Stimulated activated CD8-positive, alpha-beta memory T cell treated with anti-CD3 and anti-CD28 coated beads, Interleukin-2, amount 100 ng/mL, for 1 hour (primary cell): ENCODE results near the gene TSPAN32.
"Not testable (repeated sequence)": the region's sequence is repeated elsewhere in the genome, so short reads cannot be mapped to it uniquely, and the experiment has no call there.

Experiments used
- DNase-seq, 2 donors: peaks; one replicate each; pipeline ENCODE4 v3.0.0-alpha.2; 2020; ENCODE audit warnings: low read depth in 2 of 2

Gene TSPAN32

DNA sequence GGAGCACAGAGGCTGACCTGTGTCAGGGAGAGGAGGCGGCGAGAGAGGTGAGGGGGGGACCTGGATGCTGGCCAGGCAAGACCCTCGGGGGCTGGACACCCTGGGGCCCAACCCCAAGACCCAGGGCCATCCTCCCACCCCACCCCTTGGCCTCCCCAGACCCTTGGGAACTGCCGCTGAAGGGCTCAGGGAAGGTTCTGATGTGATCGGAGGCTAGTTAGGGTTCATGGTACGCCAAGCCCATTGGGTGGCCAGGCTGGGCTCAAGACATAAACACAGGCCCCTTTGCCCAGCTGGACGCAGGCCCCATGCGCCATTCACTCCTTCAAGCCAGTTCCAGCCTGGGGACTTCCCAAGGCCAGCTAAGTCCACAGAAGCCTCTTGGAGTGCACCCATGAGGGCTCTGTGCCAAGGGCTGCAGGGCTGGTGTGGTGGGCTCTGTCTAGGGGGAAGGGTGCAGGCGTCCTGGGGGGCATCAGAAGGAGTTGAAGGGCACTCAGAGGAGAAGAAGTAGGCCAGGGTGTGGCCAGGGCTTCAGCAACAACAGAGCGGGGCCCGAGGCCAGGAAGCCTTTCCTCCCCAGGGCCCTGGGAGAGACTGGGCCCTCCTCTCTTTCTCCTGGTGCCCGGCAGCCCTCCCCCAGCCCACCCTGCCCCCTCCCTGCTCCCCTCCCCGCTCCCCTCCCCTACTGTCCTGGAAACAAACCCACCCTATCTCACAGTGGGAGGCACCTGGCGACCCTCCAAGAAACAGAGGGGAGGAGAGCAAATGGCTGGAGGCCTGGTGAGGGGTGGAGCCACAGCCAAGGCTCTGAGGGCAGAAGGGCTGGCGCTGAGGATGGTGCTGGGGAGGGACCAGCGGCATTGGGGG, 12.9 kb downstream of the TSPAN32 start:
- no peak for DNase-seq

DNA sequence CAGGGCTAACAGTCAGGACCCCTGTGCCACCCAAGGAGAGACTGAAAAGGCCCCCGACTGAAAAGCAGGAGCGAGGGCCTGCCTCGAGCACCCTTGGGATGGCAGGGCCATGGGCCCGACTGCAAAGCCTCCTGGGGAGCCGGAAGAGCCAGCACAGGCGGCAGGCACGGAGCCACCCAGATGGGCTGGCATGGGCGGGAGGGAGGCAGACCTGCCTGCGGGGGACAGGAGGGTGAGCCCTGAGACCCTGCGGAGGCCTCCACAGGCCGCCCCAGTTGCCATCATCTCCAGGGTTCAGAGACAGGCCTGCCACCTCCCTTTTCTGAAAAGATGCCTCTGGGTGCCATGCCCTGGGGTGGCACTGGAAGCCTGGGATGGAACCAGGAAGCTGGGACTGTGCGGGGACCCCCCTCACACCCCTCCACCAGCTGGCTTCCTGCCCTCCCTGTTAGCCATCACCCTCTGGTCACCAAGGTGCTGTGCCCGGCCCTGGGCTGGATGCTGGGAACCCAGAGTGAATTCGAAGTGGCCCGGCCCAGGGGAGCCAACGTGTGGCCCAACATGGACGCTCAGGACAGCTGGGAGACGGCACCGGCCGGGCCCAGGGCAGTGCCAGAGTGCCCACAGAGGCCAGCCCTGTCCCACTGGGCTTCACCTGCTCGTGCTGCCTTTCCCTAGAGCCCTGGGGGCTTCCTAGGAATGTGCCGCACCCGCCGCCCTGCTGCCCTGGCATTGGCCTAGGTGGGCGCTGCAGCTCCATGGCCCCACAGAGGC, 13.8 kb downstream of the TSPAN32 start:
- DNase-seq = no peak

DNA sequence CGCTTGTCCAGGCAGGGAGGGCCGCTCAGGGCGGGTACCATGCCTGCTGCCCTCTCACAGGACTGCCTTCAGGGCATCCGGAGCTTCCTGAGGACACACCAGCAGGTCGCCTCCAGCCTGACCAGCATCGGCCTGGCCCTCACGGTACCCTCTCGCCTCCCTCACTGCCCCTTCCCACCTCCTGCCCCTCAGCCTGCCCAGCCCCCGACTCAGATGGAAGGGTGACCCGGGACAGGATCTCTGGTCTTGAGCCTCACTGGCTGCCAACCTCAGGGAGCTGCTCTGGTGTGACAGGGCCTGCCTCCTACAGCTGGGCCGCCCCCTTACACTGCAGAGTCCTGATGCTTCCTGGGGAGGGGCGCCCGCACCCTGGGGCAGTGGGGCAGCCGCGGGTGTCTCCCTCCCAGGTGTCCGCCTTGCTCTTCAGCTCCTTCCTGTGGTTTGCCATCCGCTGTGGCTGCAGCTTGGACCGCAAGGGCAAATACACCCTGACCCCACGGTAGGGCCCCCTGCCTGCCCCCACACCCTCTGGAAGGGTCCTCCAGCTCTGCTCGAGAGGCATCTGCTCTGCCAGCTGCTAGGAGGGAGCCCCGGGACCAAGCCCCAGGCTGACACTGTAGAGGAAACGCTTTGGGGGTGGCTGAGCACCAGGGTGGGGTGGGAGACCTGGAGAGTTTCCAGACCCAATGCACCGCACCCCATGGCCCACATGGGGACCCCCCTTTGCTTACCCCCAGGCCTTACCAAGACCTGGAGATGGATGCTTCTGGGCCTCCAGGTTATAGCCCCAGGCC, 14.6 kb downstream of the TSPAN32 start:
- no peak for DNase-seq

DNA sequence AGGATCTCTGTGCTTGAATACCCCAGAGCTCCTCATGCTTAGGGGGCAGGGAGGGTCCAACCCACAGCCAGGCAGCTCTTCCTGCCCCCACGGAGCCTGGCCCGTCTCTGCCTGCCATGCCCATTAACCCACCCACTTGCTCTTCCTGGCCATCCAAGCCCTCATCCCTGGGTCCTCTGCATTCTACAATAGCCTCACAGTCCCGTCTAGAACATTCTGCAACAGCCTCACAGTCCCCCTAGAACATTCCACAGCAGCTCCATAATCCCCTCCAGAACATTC, 15.1 kb downstream of the TSPAN32 start:
- no peak for DNase-seq

DNA sequence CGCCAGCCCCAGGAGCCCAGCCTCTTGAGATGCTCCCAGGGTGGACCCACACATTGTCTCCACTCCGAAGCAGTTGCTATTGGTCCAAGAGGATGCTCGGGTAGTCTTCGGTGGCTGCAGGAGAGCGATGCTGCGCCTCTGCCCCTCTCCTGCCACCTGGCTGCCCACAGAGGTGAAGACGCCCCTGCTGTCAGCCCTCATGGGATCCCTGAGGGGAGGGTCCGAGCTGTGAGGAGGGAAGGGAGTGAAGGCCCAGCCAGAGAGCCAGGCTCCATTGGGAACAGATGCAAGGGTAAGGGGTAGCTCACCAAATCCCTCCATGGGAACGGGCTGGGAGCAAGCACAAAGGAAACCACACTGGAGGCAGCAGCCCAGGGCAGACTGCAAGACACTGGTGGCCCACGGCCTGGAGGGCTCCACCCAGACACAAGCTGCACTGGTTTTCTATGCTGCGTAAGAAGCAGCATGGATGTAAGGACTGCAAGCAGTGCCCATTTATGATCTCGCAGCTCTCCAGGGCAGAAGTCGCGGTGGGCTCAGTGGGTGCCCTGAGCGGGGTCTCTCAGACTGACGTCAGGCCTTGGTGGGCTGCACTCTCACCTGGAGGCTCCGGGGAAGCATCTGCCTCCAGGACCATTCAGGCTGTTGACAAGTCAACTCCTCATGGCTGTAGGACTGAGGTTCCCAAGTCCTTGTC, 15.7 kb downstream of the TSPAN32 start:
- DNase-seq = no peak

DNA sequence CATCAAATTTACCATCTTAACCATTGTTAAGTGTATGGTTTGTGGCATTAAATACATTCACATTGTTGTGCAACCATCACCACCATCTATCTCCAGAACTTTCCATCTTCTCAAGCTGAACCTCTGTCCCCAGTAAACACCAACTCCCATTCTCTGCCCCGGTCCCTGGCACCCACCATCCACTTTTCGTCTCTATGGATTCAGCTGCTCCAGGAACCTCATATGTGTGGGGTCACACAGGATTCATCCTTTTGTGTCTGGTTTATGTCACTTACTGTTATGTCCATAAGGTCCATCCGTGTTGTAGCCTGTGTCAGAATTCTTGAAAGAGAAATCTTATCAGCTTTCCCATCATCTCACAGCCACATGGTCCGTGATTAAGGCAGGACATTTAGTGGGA, 16.3 kb downstream of the TSPAN32 start:
- DNase-seq = no peak

DNA sequence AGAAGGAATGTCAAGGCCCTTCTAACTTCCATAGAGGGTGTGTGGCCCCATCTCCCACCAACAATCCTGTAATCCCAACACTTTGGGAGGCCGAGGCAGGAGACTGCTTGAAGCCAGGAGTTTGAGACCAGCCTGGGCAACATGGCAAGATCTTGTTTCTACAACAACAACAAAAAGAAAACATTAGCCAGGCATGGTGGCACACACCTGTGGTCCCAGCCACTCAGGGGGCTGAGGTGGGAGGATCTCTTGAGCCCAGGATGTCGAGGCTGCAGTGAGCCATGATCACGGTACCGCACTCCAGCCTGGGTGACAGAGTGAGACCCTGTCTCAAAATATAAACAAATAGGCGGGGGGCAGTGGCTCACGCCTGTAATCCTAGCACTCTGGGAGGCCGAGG, 16.9 kb downstream of the TSPAN32 start:
- no peak for DNase-seq

DNA sequence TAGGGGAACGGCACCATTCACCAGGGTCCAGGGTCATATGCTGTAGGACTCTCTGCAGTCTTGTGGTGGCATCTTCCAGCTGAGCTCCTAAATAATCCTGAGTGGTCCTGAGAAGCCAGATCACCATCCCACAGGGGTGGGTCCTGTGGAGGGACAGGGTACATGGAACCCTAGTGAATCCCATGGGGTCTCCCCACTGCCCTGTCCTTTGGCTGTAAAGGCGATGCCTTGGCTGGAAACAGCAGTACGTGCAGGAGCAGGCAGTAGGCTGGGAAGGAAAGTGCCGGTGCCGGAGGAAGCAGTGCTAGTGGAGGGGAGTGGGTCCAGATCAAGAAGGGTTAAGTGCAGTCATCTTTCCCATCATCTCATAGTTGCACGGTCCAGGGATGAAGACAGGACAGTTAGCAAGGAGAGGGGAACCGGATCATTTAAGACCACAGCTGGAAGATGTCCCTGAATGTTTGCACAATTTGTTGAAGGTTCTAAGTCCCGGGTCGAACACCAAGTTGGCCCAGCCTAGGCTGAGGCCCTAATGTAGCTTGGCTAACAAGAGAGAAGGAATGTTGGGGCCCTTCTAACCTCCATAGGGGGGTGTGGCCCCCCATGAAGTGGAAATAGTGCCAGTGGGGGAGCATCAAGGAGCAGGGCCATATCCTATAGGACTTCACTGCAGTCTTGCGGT, 18.1 kb downstream of the TSPAN32 start:
- DNase-seq = no peak

DNA sequence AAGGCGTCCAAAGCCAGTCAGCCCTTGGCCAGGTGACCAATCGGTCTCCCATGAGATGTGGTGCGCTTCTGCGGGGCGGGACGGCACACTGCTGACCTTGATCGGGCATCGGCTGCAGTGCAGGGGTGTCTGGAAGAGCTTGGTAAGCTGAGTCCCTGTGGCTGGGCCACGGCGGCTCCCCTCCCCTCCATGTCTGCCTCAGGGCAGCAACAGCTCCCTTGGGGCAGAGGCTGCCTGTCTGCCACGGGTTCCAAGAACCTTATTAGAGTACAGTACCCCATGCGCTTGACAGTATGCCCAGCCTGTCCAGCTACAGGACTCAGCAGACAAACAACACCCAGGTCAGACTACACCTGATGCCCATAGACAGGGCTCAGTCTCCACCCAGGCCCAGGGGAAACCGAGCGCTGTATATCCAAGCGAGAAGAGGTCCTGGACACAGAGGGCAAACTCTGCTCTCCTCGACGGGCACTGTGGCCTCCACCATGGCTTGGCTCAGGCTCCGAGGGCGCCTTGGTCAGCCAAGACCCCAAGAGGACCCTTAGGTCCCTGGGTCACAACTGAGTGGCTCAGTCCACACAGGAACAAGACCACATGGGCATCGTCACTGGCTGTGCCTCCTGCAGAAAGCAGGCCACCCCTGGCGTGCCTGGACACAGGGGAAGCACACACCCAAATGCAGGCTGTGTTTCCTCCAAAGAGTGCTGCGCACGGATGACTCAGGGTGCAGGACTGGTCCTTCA, 18.9 kb downstream of the TSPAN32 start:
- no peak for DNase-seq

DNA sequence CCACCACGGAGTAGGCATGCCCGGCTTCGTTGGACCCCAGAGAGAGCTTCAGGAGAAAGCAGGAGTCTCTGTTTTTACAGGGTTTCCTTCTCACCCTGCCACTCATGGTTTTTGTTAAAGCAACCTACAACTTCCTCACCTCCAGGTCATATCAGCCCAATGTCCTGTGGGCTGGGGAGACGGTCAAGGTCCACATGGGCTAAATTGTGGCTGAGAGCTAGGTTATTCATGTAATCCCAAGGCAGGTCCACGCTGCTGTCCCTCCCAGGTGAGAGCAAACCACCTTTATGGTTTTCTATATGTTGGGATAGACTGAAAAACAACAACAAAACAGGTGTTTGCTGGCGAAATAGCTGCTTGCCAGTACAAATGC, 19.5 kb downstream of the TSPAN32 start:
- DNase-seq = no peak

DNA sequence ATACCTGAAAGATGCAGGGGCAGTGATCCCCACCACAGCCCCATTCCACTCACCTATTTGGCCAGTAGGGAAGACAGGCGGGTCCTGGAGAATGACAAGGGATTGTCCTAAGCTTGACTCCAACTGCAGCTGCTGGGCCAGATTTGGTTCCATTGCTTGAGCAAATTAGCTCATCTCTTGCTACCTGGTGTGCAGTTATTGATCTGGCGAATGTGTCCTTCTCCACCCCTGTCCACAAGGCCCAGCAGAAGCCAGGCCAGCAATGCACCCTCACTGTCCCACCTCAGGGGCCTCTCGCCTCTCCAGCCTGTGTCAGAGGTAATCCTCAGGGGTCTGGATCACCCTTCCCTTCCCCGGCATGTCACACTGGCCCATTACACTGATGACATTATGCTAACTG, 23.3 kb downstream of the TSPAN32 start:
- no peak for DNase-seq

DNA sequence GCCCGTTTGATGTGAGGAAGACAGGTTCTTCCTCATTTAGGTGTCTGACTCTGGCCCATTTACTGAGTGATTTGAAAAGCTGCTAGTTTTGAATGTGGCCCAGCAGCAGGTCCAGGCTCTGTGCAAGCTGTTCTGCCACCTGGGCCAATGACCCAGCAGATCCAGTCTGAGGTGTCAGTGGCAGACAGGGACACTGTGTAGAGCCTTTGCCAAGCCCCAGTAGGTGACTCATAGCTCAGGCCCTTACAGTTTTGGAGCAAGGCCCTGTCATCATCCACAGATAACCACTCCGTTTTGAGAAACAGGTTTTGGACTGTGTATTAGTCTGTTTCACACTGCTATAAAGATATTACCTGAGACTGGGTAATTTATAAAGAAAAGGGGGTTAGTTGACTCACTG, 23.9 kb downstream of the TSPAN32 start:
- no peak for DNase-seq

DNA sequence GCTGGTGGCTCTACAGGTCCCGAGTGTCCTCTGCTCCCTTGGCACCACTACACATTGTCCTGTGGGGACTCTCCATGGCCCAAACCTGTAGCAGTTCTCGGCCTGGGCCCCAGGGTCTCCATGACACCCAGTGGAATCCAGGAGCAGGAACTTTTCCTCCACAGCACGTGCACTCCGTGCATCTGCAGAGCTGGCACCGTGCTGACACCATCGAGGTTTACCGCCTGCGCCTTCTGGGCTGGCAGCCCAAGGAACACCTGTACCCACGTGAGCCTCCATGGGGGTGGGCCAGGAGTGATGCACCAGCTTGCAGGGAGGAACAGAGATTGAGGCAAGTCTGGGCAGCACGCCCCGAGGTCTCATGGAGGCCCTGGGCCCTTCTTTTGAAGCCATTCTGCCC, 25.2 kb downstream of the TSPAN32 start:
- no peak for DNase-seq

DNA sequence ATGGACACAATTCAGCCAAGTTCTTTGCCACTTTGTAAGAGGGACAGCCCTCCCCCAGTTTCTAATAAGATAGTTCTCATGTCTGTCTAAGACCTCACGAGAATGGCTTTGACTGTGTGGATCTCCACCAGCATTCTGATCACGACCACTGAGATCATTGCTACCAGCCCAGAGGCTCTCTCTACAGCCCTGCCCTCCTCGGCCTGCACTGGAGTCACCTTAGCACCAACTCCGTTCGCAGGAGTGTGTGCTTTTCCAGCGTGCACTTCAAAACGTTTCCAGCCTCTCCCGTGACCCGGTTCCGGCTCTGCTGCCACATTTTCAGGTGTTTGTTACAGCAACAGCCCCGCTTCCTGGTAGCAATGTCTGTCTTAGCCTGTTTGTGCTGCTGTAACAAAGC, 26.2 kb downstream of the TSPAN32 start:
- no peak for DNase-seq

DNA sequence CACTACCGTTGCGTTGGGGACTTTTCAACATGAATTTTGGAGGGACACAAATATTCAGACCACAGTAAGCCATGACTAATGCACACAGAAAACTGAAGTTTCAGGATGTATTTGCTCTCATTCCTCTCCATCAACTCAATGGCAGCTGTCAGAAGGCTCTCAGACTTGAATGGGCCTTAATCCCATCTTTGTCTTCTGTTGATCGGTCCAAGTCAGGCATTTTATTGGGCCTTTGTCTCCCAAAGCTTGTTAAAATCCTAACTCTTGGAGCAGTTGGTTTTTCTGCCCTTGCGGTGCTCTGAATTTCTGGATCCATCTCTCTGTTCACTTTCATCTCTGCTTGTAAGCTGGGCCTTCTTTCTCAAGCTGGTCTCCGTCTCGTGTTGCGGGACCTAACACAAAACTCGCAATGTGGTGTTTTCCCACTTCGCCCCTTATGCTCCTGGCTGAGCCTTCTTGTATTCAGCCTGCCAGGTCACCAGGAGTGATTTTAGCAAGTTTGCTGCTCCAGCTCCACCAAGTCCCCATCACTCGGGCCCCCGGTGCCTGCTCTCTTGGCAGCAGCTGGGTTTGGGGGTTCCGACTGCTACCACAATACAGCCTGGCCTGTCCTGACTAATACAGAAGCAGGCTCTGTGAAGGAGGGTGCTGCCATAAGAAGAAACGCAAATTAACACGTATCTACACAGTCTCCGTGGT, 27.0 kb downstream of the TSPAN32 start:
- DNase-seq = no peak

DNA sequence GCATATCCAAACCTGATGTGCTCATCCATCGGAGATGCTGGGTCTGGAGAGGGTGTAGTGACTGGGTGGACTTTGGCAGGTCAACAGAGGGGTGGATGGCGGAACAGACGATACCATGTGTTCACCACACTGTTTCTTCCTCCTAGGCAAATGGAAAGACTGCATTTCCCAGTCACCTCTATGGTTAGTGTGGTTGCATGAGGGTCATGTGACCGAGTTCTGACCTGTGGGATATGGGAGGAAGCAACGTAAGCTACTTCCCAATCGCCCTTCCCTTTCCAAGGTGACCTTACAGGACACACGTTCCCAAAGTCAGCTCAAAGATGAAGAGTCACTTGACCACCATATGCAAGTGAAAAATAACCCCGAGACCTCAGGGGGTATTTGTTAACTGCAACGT, 27.7 kb downstream of the TSPAN32 start:
- no peak for DNase-seq

DNA sequence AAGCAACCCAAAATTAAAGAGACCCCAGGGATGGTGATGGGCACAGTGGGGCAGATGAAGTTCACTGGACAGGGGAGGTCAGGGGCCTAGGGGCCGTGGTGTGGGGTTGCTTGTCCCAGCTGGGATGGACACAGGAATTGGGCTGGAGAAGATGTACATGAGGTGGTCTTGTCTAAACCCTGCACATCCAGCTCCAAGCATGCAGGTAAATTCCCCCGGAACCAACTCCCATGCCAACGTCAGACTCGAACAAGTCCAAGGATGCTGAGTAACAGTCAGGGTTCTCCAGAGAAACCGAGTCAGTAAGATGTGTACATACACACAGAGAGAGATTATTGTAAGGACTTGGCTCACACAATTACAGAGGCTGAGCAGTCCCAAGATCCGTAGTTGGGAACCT, 28.9 kb downstream of the TSPAN32 start:
- no peak for DNase-seq

DNA sequence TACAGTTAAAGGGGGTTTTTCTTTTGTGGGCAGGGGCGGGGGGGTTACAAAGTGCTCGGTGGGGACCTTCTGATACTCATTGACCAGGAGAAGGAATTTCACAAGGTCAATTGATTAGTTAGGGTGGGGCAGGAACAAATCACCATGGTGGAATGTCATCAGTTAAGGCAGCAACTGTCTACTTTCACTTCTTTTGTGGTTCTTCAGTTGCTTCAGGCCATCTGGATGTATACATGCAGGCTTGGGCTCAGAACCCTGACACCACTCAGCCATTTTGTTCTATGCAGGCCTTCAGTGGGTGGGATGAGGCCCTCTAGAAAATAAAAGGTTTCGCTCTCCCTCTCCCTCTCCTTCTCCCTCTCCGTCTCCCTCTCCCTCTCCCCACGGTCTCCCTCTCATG, 29.6 kb downstream of the TSPAN32 start:
- no peak for DNase-seq

DNA sequence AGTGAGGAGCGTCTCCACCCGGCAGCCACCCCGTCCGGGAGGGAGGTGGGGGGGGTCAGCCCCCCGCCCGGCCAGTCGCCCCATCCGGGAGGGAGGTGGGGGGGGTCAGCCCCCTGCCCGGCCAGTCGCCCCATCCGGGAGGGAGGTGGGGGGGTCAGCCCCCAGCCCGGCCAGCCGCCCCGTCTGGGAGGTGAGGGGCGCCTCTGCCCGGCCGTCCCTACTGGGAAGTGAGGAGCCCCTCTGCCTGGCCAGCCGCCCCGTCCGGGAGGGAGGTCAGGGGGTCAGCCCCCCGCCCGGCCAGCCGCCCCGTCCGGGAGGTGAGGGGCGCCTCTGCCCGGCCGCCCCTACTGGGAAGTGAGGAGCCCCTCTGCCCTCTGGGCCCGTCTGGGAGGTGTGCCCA, 30.8 kb downstream of the TSPAN32 start:
- DNase-seq = not testable (repeated sequence)
